ENCODE measurements around the gene SEMA5A. TPM values are rescaled to one million over a fixed set of nuclear protein-coding genes. Genes with fewer than 3 reads are reported as not detected.

SEMA5A gene
- total RNA-seq, 1 donor from 2014 or later: 11.9 TPM

- Histone ChIP-seq H3K9me3 (ENCODE audit: low read depth) (no peaks in the 10 kb centered on the region), H3K27me3 (no peaks in the 10 kb centered on the region), H3K4me1 (no peaks in the 10 kb centered on the region), H3K4me3 (no peak overlapping the region), H3K27ac (no peak overlapping the region), H3K9ac (no peak overlapping the region), H2AFZ (replicated peaks) (no peak overlapping the region), H3K79me2 (ENCODE audit: low read depth) (no peaks in the 10 kb centered on the region), H3K36me3 (no peaks in the 10 kb centered on the region), H4K20me1 (ENCODE audit: low read depth) (no peaks in the 10 kb centered on the region), H3K4me2 (no peak overlapping the region), H3F3A (ENCODE audit: low read depth) (no peaks in the 10 kb centered on the region)
- no peak overlapping the region for H3K27ac Mint-ChIP-seq
- no peaks in the 10 kb centered on the region for H3K4me1 Mint-ChIP-seq
- DNase-seq (ENCODE audit: low spot score): no peak
- no peak for TF ChIP-seq EZH2phosphoT487 (IDR thresholded peaks at IDR 0.05)
- TF ChIP-seq EZH2 (IDR thresholded peaks at IDR 0.05): no peak
- no peak for TF ChIP-seq CTCF (IDR thresholded peaks at IDR 0.05)
- no peak overlapping the region for H3K4me3 Mint-ChIP-seq
- no peaks in the 10 kb centered on the region for H3K9me3 Mint-ChIP-seq
- H3K27me3 Mint-ChIP-seq (ENCODE audit: insufficient read depth, low read depth): no peaks in the 10 kb centered on the region
- H3K36me3 Mint-ChIP-seq: no peaks in the 10 kb centered on the region
These were observed 300.8 kb downstream of the SEMA5A start for GRCh38 chr5:9245071-9245470.

- Histone ChIP-seq H3K9me3 (ENCODE audit: low read depth) (no peaks in the 10 kb centered on the region), H3K9ac (no peak overlapping the region), H3K4me1 (no peaks in the 10 kb centered on the region), H3K27me3 (no peaks in the 10 kb centered on the region), H3K36me3 (no peaks in the 10 kb centered on the region), H3F3A (ENCODE audit: low read depth) (no peaks in the 10 kb centered on the region), H4K20me1 (ENCODE audit: low read depth) (no peaks in the 10 kb centered on the region), H3K79me2 (ENCODE audit: low read depth) (no peaks in the 10 kb centered on the region), H3K4me2 (no peak overlapping the region), H3K4me3 (no peak overlapping the region), H3K27ac (no peak overlapping the region), H2AFZ (replicated peaks) (no peak overlapping the region)
- no peak overlapping the region for H3K27ac Mint-ChIP-seq
- no peak overlapping the region for H3K4me3 Mint-ChIP-seq
- no peaks in the 10 kb centered on the region for H3K27me3 Mint-ChIP-seq (ENCODE audit: insufficient read depth, low read depth)
- no peaks in the 10 kb centered on the region for H3K9me3 Mint-ChIP-seq
- H3K4me1 Mint-ChIP-seq: no peaks in the 10 kb centered on the region
- no peaks in the 10 kb centered on the region for H3K36me3 Mint-ChIP-seq
- DNase-seq (ENCODE audit: low spot score): no peak
- TF ChIP-seq CTCF (IDR thresholded peaks at IDR 0.05) (no peak), EZH2 (IDR thresholded peaks at IDR 0.05) (no peak), EZH2phosphoT487 (IDR thresholded peaks at IDR 0.05) (no peak)
These were observed 301.5 kb downstream of the SEMA5A start for GRCh38 chr5:9244417-9244816.

- Histone ChIP-seq H2AFZ (replicated peaks) (no peak overlapping the region), H3K4me1 (no peaks in the 10 kb centered on the region), H3K9ac (no peak overlapping the region), H3K27me3 (no peaks in the 10 kb centered on the region), H3K27ac (no peak overlapping the region), H4K20me1 (ENCODE audit: low read depth) (no peaks in the 10 kb centered on the region), H3F3A (ENCODE audit: low read depth) (no peaks in the 10 kb centered on the region), H3K4me2 (no peak overlapping the region), H3K9me3 (ENCODE audit: low read depth) (no peaks in the 10 kb centered on the region), H3K79me2 (ENCODE audit: low read depth) (no peaks in the 10 kb centered on the region), H3K4me3 (no peak overlapping the region), H3K36me3 (no peaks in the 10 kb centered on the region)
- DNase-seq (ENCODE audit: low spot score): no peak
- no peak overlapping the region for H3K4me3 Mint-ChIP-seq
- no peaks in the 10 kb centered on the region for H3K9me3 Mint-ChIP-seq
- H3K27ac Mint-ChIP-seq: no peak overlapping the region
- TF ChIP-seq CTCF (IDR thresholded peaks at IDR 0.05) (no peak), EZH2 (IDR thresholded peaks at IDR 0.05) (no peak), EZH2phosphoT487 (IDR thresholded peaks at IDR 0.05) (no peak)
- H3K4me1 Mint-ChIP-seq: no peaks in the 10 kb centered on the region
- no peaks in the 10 kb centered on the region for H3K27me3 Mint-ChIP-seq (ENCODE audit: insufficient read depth, low read depth)
- no peaks in the 10 kb centered on the region for H3K36me3 Mint-ChIP-seq
These were observed 304.2 kb downstream of the SEMA5A start for GRCh38 chr5:9241479-9242305.
